Endometrium (tissue), 2 donors: Measurements from ENCODE around the gene DAD1.
"Not testable (repeated sequence)": the region's sequence is repeated elsewhere in the genome, so short reads cannot be mapped to it uniquely, and the experiment has no call there.

Experiments
- FAIRE-seq: peaks from 2 replicates; lab custom pipeline; 2012; peaks lifted over from hg19 to GRCh38; lab: Jason Lieb, UNC
- donor health status: control.
- donor health status: control.

Gene DAD1

DNA sequence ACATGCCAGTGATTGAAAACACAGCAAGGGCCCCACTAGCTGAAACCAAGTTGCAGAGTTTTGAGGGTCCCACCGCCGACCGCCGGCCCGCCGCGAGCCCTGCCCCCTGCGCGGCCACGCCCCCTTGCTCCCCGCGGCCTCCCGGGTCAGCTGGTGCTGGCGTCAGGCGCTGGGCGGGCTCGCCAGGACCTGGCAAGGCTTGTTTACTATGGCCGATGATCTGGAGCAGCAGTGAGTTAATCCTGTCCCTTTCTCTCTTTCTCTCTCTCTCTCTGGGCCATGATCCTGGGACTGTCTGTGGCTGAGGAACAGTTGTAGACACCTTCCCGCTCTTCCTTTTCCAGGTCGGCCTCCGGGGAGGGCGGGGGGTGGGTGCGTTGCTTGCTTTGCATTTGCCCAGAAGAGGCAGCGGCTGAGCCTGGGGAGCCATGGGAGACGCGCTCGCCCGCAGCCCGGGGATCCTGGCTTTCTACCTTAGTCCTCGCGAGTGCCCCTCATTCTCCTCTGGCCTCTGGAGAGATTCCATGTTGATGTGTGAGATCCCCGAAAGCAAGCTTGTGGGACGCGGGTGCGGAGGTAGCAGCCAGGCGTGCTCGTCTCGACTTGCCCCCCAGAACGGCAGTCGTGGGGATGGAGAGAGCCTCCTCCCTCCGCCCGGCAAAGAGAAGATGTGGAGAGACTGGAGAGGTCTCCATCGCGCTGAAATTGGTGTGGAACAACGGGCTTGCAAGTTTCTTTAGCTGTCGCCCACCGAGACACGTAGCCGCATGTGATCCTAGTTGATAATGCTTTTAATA, 9.3 kb upstream of the DAD1 start, which contains the start of gene ABHD4:
ABHD4 (plus strand) TSS at position 202 of the 797 bp plus-strand sequence; CDS start at position 209, 7 bp downstream.
- no peak for FAIRE-seq

- no peak for FAIRE-seq
Measured at GRCh38 chr14:22597771-22598098, 8.7 kb upstream of the DAD1 start.

GRCh38 chr14:22597265-22597664, 8.2 kb upstream of the DAD1 start:
- FAIRE-seq: no peak

DNA sequence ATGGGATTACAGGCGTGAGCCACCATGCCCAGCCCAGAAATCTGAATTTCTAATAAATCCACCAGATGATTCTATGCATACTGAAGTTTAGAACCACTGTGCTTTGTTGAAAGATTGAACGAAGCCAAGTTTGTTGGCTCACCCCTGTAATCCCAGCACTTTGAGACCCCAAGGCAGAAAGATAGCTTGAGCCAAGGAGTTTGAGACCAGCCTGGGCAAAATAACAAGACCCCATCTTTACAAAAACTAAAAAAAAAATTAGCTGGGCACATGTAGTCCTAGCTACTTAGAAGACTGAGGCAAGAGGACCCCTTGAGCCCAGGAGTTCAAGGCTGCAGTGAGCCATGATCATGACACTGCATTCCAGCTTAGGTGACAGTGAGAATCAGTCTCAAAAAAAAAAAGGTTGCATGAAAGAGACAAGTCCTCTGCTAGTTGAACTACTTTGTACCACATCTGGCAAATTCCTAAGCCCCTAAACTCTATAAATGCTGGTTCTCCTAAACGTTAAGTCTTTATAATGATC, 7.4 kb upstream of the DAD1 start:
- no peak for FAIRE-seq

DNA sequence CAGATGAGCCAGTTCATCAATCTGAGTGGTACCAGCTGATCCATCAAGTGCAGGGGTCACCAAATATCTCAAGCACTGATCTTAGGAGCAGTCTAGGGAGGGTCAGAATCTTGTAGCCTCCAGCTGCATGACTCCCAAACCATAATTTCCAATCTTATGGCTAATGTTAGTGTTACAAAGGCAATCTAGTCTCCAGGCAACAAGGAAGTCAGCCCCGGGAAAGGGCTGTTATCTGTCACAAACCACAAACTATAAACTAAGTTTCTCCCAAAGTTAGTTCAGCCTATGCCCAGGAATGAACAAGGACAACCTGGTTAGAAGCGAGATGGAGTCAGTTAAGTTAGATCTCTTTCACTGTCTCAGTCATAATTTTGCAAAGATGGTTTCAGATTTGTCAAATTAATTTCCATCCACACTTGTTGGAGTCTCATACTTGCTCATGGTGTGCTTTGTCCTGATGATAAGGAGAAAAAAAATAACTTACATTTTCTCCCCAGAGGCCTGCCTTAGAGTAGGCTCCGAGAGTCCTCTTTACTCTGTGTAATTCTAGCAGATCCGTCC, 5.2 kb upstream of the DAD1 start:
- no peak for FAIRE-seq

GRCh38 chr14:22593601-22594000, 4.6 kb upstream of the DAD1 start:
- FAIRE-seq: no peak

GRCh38 chr14:22593189-22593588, 4.2 kb upstream of the DAD1 start:
- FAIRE-seq: no peak

- FAIRE-seq: no peak
Measured at GRCh38 chr14:22588526-22589095, 413 bp downstream of the DAD1 start.

- not testable (repeated sequence) for FAIRE-seq
Measured at GRCh38 chr14:22587677-22588422, 1.2 kb downstream of the DAD1 start.

DNA sequence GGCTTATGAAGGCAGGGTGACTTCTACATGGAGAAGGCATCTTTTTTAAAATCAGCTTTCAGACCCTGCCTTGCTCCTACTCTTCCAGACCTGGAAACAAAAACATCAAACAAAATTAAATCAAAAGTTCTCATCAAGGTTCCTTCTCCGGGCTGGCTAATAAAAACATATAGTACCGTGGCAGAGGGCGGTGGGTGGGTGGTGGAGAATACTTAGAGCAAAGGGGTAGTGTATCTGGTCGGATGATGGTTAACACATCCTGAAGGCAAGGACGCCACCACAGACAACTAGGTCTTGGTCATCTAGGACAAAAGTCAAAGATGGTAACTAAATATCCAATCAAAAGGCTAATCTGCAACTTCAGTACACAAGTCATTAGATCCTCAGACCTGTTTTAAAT, 1.8 kb downstream of the DAD1 start:
- no peak for FAIRE-seq

- FAIRE-seq: no peak
Measured at GRCh38 chr14:22583994-22584393, 5.0 kb downstream of the DAD1 start.

DNA sequence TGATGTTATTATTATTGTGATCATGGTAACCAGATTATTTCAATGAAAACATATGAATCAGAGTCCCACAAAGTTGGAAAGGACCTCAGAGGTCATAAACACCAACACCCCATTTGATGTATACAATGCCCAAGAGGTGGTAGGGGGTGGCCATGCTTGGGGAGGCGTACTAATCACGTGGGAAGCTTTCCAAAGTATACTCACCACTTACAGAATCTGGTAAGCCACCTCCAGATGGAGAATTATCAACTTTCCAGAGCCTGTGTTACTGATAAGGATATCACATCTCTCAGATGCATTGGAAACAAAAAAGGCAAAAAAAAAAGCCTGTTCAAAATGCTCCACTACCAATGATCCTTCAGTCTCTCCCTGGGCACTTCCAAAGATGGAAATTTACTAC, 8.4 kb downstream of the DAD1 start:
- no peak for FAIRE-seq

GRCh38 chr14:22579881-22580280, 9.1 kb downstream of the DAD1 start:
- FAIRE-seq: no peak

DNA sequence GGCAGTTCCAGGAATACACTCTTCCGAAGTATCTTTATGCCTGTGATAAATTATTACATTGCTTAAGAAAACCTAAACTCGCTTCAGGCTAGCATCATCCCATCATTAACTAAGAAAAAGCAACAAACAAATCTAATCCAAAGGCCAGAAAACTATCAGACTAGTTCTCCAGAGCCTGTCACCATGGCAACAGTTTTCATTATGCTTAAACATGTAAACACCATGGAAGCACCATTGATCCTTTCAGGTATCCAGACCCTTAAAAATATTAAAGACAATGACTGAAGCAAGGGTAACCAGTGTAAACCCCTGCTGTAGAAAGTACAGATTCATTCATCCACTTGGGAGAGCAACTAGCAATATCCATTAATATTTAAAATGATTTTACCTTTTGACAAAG, 9.8 kb downstream of the DAD1 start:
- no peak for FAIRE-seq

- FAIRE-seq: no peak
Measured at GRCh38 chr14:22577334-22577908, 11.6 kb downstream of the DAD1 start.

GRCh38 chr14:22573804-22574203, 15.2 kb downstream of the DAD1 start:
- FAIRE-seq: no peak

DNA sequence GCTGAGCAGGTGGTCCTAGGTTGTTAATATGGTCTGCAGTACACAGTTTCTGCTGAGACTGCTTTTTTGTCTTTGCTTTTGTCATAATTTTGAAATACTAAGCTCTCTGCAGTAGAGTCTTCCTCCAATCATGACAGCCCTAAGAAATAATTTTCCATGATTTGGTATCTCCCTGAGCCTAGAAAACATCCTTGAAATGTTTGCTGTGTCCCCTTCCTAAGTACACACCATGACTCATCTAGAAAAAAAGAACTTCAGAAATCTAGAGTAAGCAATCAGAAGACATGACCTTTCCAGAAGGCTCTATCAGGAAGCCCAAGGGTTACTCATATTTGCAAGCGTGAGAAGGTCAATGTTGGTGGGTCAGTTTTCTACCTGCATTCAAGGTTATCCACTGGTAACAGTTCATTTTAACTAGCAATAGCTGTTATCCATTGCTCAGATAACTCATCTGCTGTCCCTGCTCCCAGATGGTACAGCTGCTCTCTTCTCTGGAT, 16.4 kb downstream of the DAD1 start:
- FAIRE-seq: no peak

DNA sequence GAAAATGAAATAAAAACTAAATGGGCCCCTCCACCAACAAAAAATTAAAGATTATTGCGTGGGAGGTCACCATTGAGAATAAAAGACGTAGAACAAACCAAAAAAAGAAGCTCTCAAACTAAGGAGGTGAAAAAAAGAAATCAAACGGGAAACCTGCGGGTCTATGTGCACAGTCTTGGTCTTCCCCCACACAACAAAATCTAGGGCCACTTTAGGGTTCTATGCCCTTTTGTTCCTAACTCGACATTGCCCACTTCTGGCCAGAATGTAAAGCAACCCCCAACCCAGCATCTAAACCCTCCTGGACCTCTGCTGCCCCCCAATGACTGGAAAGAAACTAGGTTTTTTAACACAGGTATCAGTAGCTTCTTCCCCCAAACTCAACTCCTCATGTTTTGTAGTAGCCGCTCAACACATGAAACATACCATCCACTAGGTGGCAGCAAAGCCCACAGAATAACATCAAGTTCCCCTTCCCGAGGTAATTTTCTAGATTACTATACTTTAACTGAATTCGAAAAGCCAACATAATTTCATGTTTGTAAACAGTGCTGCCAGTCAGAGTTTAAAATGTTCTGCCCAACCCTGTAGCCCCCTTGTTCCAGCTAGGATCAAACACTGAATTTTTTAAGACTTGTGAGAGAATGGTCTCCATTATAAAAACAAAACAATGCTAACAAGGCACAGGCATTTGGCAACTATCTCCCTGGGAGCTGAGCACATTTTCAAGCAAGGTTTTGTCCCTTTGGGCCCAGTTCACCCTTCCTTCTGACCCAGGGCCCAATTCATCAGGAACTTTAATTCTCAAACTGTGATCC, 18.7 kb downstream of the DAD1 start:
- peak; percentile 87 for FAIRE-seq

DNA sequence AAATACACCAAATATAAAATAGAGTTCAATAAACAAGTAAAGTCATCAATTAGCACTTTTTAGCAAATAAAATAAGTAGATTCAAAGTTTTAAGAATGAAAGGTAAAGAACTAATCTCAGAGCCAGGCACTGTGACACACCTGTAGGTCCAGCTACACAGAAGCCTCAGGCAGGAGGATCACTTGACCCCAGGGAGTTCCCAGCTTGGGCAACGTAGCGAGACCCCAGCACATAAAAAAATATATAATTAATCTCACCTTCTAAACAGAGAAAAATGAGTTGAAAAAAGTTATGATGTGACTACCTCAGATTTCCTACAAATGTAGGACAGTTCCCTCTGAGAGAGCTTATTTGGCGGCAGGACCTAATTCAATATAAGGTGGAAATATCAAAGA, 19.3 kb downstream of the DAD1 start:
- FAIRE-seq: no peak

GRCh38 chr14:22569106-22569736, 19.8 kb downstream of the DAD1 start:
- FAIRE-seq: no peak

- no peak for FAIRE-seq
Measured at GRCh38 chr14:22567437-22567836, 21.6 kb downstream of the DAD1 start.
